ENCODE measurements around the gene HRAS.
"Not testable (repeated sequence)": the region's sequence is repeated elsewhere in the genome, so short reads cannot be mapped to it uniquely, and the experiment has no call there.

GRCh38 chr11:574031-574570 lies 38.7 kb upstream of the HRAS start:
- not testable (repeated sequence) for TF ChIP-seq CTCF (conservative IDR thresholded peaks at IDR 0.05); EZH2 (IDR thresholded peaks at IDR 0.05; ENCODE audit: low read depth)
